Mesenchymal stem cell (in vitro differentiated cells and primary cell): ENCODE results near the gene KCTD12.

Experiments
- DNase-seq: peaks from one replicate; pipeline ENCODE4 v3.0.0-alpha.2; 2013
- H2AFZ ChIP-seq: one replicate; pipeline ENCODE4 v1.6.1; 2013; ENCODE audit warnings: low read depth, mild to moderate bottlenecking, control low read depth, inconsistent platforms, low read length, moderate library complexity
- H2AK5ac ChIP-seq: 2 replicates; pipeline ENCODE4 v1.6.1; 2013; ENCODE audit warnings: low read length, moderate library complexity, mild to moderate bottlenecking, inconsistent platforms; ENCODE audit not compliant: severe bottlenecking
- H2BK120ac ChIP-seq: one replicate; pipeline ENCODE4 v1.6.1; 2013; ENCODE audit warnings: low read depth, mild to moderate bottlenecking, inconsistent platforms, low read length, moderate library complexity
- H2BK12ac ChIP-seq, 2 experiments: one replicate each; pipeline ENCODE4 v1.6.1; 2013; ENCODE audit warnings: inconsistent platforms in 2 of 2, low read length in 2 of 2, mild to moderate bottlenecking in 2 of 2, moderate library complexity in 2 of 2, control low read depth in 1 of 2
- H2BK15ac ChIP-seq: one replicate; pipeline ENCODE4 v1.6.1; 2013; ENCODE audit warnings: mild to moderate bottlenecking, low read depth, inconsistent platforms; ENCODE audit not compliant: poor library complexity, severe bottlenecking
- H2BK5ac ChIP-seq: 2 replicates; pipeline ENCODE4 v1.6.1; 2013; ENCODE audit warnings: low read depth, mild to moderate bottlenecking, low read length, control low read depth, inconsistent platforms; ENCODE audit not compliant: poor library complexity, severe bottlenecking
- H3K14ac ChIP-seq, 2 experiments: one replicate each; pipeline ENCODE4 v1.6.1; 2013; ENCODE audit warnings: inconsistent platforms in 2 of 2, low read length in 2 of 2, control low read depth in 1 of 2, mild to moderate bottlenecking in 1 of 2, moderate library complexity in 1 of 2
- H3K18ac ChIP-seq, 2 experiments: one replicate each; pipeline ENCODE4 v1.6.1; 2013; ENCODE audit warnings: inconsistent platforms in 2 of 2, low read length in 2 of 2, control low read depth in 1 of 2, low read depth in 1 of 2, mild to moderate bottlenecking in 1 of 2
- H3K23ac ChIP-seq, 2 experiments: one replicate each; pipeline ENCODE4 v1.6.1; 2013; ENCODE audit warnings: inconsistent platforms in 2 of 2, low read length in 2 of 2, mild to moderate bottlenecking in 2 of 2, moderate library complexity in 2 of 2, control low read depth in 1 of 2
- H3K27ac ChIP-seq: 2 replicates; pipeline ENCODE4 v1.5.1; 2013; ENCODE audit warnings: mild to moderate bottlenecking, moderate library complexity, low read length, control low read depth, inconsistent platforms; ENCODE audit not compliant: poor library complexity, severe bottlenecking
- H3K27me3 ChIP-seq, 2 experiments: 2 replicates each; pipeline versions ENCODE4 v1.6.1 to v1.7.0; 2013; ENCODE audit warnings: low read length in 2 of 2, mild to moderate bottlenecking in 2 of 2, moderate library complexity in 2 of 2, control low read depth in 1 of 2, inconsistent platforms in 1 of 2; ENCODE audit not compliant: control insufficient read depth in 1 of 2, insufficient read depth in 1 of 2
- H3K36me3 ChIP-seq, 2 experiments: 2 replicates each; pipeline versions ENCODE4 v1.6.1 to v1.7.0; 2013; ENCODE audit warnings: low read length in 2 of 2, control low read depth in 1 of 2, inconsistent platforms in 1 of 2, low read depth in 1 of 2, mild to moderate bottlenecking in 1 of 2; ENCODE audit not compliant: insufficient read depth in 2 of 2, control insufficient read depth in 1 of 2
- H3K4ac ChIP-seq, 2 experiments: one replicate each; pipeline ENCODE4 v1.6.1; 2013; ENCODE audit warnings: inconsistent platforms in 2 of 2, low read length in 2 of 2, mild to moderate bottlenecking in 2 of 2, moderate library complexity in 2 of 2, control low read depth in 1 of 2, low read depth in 1 of 2
- H3K4me1 ChIP-seq: 2 replicates; pipeline ENCODE4 v1.6.1; 2013; ENCODE audit warnings: low read depth, low read length, control low read depth; ENCODE audit not compliant: control insufficient read depth, insufficient read depth
- H3K4me2 ChIP-seq: 2 replicates; pipeline ENCODE4 v1.6.1; 2013; ENCODE audit warnings: low read length, mild to moderate bottlenecking, inconsistent platforms; ENCODE audit not compliant: poor library complexity, severe bottlenecking
- H3K4me3 ChIP-seq, 2 experiments: 2 replicates each; pipeline versions ENCODE4 v1.5.1 to v1.7.0; 2013; ENCODE audit warnings: low read length in 2 of 2, mild to moderate bottlenecking in 2 of 2, control low read depth in 1 of 2, low read depth in 1 of 2; ENCODE audit not compliant: insufficient read depth in 1 of 2
- H3K79me1 ChIP-seq: replicated peaks from 2 replicates; pipeline ENCODE4 v1.6.1; 2013; ENCODE audit warnings: mild to moderate bottlenecking, control low read depth, low read length, inconsistent platforms; ENCODE audit not compliant: poor library complexity, severe bottlenecking
- H3K9ac ChIP-seq: 2 replicates; pipeline ENCODE4 v1.7.0; 2013; ENCODE audit warnings: mild to moderate bottlenecking, low read length, moderate library complexity
- H3K9me3 ChIP-seq: 2 replicates; pipeline ENCODE4 v1.7.0; 2013; ENCODE audit warnings: mild to moderate bottlenecking, low read length; ENCODE audit not compliant: control insufficient read depth
- H4K8ac ChIP-seq: one replicate; pipeline ENCODE4 v1.6.1; 2013; ENCODE audit warnings: inconsistent platforms, mild to moderate bottlenecking, low read length, moderate library complexity
- H4K91ac ChIP-seq: one replicate; pipeline ENCODE4 v1.6.1; 2013; ENCODE audit warnings: mild to moderate bottlenecking, low read length, inconsistent platforms
- WGBS: methylation state at CpG from one replicate; pipeline ENCODE4 v1.1.7; 2013; ENCODE audit warnings: mixed read lengths; 5-methylcytosine and 5-hydroxymethylcytosine counted together

The KCTD12 gene

DNA sequence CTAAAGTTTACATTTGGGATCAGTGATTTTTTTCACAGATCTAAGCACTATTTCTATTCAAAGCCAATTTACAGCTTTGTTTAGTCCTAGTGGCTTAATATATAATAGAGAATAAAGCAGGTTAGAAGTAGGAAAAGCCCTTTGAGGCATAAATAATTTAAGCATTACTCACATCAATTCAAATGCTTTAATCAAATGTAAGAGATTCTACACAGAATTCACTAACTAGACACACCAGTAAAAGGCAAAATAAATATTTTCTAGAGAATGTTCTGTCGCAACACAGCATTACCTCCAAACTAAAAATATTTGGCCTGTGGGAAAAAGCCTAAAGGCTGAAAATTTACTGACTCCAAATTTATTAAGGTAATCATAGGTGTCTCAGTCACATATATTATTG lies 31.3 kb downstream of the KCTD12 start:
- no peak overlapping the region for H2AFZ ChIP-seq
- no peak overlapping the region for H3K4me3 ChIP-seq
- no peak overlapping the region for H3K4me2 ChIP-seq
- no peaks in the 10 kb centered on the region for H3K79me1 ChIP-seq
- H3K18ac ChIP-seq, result no peak overlapping the region
- no peak overlapping the region for H2BK120ac ChIP-seq
- H4K8ac ChIP-seq, result no peak overlapping the region
- no peak overlapping the region for H3K23ac ChIP-seq
- no peak overlapping the region for H2AK5ac ChIP-seq
- no peaks in the 10 kb centered on the region for H3K9me3 ChIP-seq
- no peaks in the 10 kb centered on the region for H3K27me3 ChIP-seq
- H3K36me3 ChIP-seq, result no peaks in the 10 kb centered on the region
- WGBS, result no CpG with 5 or more reads among the region's 1 CpG
- H3K27ac ChIP-seq, result peak overlapping the region; percentile 55
- no peak overlapping the region for H3K14ac ChIP-seq
- no peak overlapping the region for H4K91ac ChIP-seq
- no peak overlapping the region for H2BK12ac ChIP-seq
- H2BK15ac ChIP-seq, result no peak overlapping the region
- no peak overlapping the region for H3K4ac ChIP-seq
- no peak overlapping the region for H2BK5ac ChIP-seq
- peaks cover 3% of the 10 kb centered on the region for H3K4me1 ChIP-seq
- DNase-seq, result peak; percentile 12
- H3K9ac ChIP-seq, result no peak overlapping the region

DNA sequence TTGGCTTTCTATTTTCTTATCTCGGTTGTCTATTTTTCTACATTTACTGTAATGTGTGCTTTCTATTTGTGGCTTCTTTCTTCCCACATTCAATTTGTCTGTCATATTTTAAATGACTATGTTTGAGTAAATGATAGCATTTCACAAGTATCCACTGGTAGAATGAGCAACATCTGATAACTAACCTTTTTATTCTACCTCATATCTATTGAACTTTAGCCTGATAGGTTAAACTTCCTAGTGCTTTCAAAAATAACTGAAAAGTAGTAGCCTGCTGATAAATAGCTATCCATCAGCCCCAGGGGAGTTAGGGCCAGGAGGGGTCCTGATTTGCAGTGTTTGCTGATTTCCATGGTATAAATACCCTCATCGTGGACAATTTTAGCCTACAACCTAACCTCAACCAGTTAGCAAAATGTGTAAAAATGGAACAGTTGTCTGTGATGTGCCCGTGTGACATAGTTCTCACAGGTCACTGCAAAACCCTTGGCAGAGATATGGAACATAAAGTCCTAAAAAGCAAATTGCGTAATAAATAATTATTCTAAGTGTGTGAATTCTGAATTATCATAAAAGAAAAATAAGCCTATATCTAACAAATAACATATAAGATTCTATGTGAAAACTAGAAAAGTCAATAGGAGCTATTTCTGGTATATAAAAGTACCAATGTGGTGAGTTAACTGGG lies 32.1 kb downstream of the KCTD12 start:
- no peak overlapping the region for H4K91ac ChIP-seq
- H2AFZ ChIP-seq, result no peak overlapping the region
- no peaks in the 10 kb centered on the region for H3K36me3 ChIP-seq
- no peak overlapping the region for H3K9ac ChIP-seq
- no peaks in the 10 kb centered on the region for H3K79me1 ChIP-seq
- no peak overlapping the region for H3K4me2 ChIP-seq
- H3K14ac ChIP-seq, result no peak overlapping the region
- H3K9me3 ChIP-seq, result no peaks in the 10 kb centered on the region
- no peak overlapping the region for H3K23ac ChIP-seq
- H3K4me3 ChIP-seq, result no peak overlapping the region
- no peak overlapping the region for H3K4ac ChIP-seq
- no peak overlapping the region for H2BK120ac ChIP-seq
- no peak overlapping the region for H2BK5ac ChIP-seq
- no peaks in the 10 kb centered on the region for H3K27me3 ChIP-seq
- no peak overlapping the region for H2BK15ac ChIP-seq
- peak overlapping the region in 1 of 2 experiments; percentile 26 for H3K18ac ChIP-seq
- no peak for DNase-seq
- H2BK12ac ChIP-seq, result no peak overlapping the region
- peaks cover 3% of the 10 kb centered on the region for H3K4me1 ChIP-seq
- WGBS, result no CpG with 5 or more reads among the region's 4 CpGs
- peak overlapping the region; percentile 55 for H3K27ac ChIP-seq
- no peak overlapping the region for H4K8ac ChIP-seq
- H2AK5ac ChIP-seq, result no peak overlapping the region

DNA sequence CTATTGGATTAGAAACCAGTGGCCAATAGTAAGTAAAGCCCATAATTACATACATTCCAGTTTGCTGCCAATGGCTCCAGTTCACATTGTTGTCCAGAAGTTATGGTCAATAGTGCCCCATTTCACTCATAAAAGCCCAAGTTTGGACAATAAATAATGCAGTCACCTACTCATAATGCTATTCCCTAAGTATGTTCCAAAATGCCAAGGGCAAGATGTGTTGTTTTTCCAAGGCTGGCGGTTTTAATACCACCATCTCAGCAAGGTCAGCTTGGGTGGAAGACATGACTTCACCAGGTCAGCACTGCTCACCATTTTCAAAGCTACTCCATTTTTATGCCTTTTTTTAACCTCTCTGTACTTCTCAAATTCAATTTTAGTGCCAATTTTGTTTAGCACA lies 32.7 kb downstream of the KCTD12 start:
- Histone ChIP-seq H2BK5ac (no peak overlapping the region), H3K79me1 (no peaks in the 10 kb centered on the region), H3K14ac (no peak overlapping the region), H3K18ac (no peak overlapping the region), H2AK5ac (no peak overlapping the region), H2AFZ (no peak overlapping the region), H2BK15ac (no peak overlapping the region), H4K91ac (no peak overlapping the region), H3K23ac (no peak overlapping the region), H3K4me3 (no peak overlapping the region), H3K27ac (peak overlapping the region; percentile 5), H2BK12ac (no peak overlapping the region), H2BK120ac (no peak overlapping the region), H3K36me3 (no peaks in the 10 kb centered on the region), H3K4me2 (no peak overlapping the region), H3K9me3 (no peaks in the 10 kb centered on the region), H3K4ac (no peak overlapping the region), H3K4me1 (peaks cover 3% of the 10 kb centered on the region), H4K8ac (no peak overlapping the region), H3K9ac (no peak overlapping the region), H3K27me3 (no peaks in the 10 kb centered on the region)
- no peak for DNase-seq
- 91% methylated on average over 1 of the region's 1 CpG for WGBS

DNA sequence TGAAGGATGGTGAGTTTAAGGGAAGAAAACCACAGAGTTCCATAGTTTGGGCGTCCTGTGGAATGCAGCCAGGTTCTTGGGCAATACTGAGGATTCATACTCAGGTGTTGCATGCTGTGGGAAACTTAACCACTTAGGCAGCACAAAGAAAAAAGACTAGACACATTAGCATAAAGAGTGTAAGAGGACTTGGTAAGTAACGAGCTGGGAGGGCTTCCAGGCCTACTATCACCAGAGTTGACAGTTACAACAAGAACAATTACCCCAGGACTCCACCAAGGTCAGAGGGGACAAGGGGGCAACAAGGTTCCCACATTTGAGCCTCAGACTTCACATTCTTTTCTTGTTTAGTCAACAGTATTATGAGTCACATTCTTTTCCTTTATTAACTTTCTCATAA lies 33.2 kb downstream of the KCTD12 start:
- no peak overlapping the region for H3K4me3 ChIP-seq
- H3K36me3 ChIP-seq, result no peaks in the 10 kb centered on the region
- H3K4ac ChIP-seq, result no peak overlapping the region
- peaks cover 3% of the 10 kb centered on the region for H3K4me1 ChIP-seq
- no peak overlapping the region for H3K9ac ChIP-seq
- H3K9me3 ChIP-seq, result no peaks in the 10 kb centered on the region
- H3K4me2 ChIP-seq, result no peak overlapping the region
- WGBS, result 38% methylated on average over 2 of the region's 2 CpGs
- no peaks in the 10 kb centered on the region for H3K27me3 ChIP-seq
- no peak overlapping the region for H2BK5ac ChIP-seq
- no peak overlapping the region for H2AK5ac ChIP-seq
- H3K23ac ChIP-seq, result no peak overlapping the region
- no peak overlapping the region for H2BK120ac ChIP-seq
- no peak overlapping the region for H3K14ac ChIP-seq
- H3K79me1 ChIP-seq, result no peaks in the 10 kb centered on the region
- H4K8ac ChIP-seq, result no peak overlapping the region
- H2BK15ac ChIP-seq, result no peak overlapping the region
- peak; percentile 40 for DNase-seq
- no peak overlapping the region for H3K18ac ChIP-seq
- H2AFZ ChIP-seq, result no peak overlapping the region
- no peak overlapping the region for H4K91ac ChIP-seq
- peak overlapping the region; percentile 51 for H3K27ac ChIP-seq
- H2BK12ac ChIP-seq, result no peak overlapping the region
